PC-3 (cell line): Measurements from ENCODE around the gene PALB2. TPM values are rescaled to one million over a fixed set of nuclear protein-coding genes. Genes with fewer than 3 reads are reported as not detected.
"Not testable (repeated sequence)": the region's sequence is repeated elsewhere in the genome, so short reads cannot be mapped to it uniquely, and the experiment has no call there.

Source experiments
- ATAC-seq: fragments of 200-7000 bp; cut with Tn5 transposase; 2 replicates; pipeline ENCODE4 v1.9.1; 2020; ENCODE audit warnings: mild to moderate bottlenecking, moderate library complexity
- BruUV-seq: library from RNA; stranded (reverse); fragments of 400-500 nt; replicated peaks from 2 replicates; lab custom pipeline; 2021; lab: Mats Ljungman, UMichigan
- CTCF ChIA-PET: fragments of 300-600 bp; sonication (Branson Sonifier 250); formaldehyde crosslinking; loops from one replicate; lab custom pipeline; 2022; ENCODE audit warnings: antibody characterized with exemption; lab: Charles Lee
- POLR2A ChIA-PET: fragments of 300-600 bp; sonication (Branson Sonifier 250); formaldehyde crosslinking; loops from one replicate; lab custom pipeline; 2022; ENCODE audit warnings: antibody characterized with exemption; ENCODE audit not compliant: unreplicated experiment; lab: Charles Lee
- DNase-seq: peaks from one replicate; pipeline ENCODE4 v3.0.0-alpha.2; 2015
- H2AFZ ChIP-seq: fragments of 300-600 bp; sonication (generic); 2 replicates; pipeline ENCODE4 v1.6.0; 2016; ENCODE audit warnings: antibody characterized with exemption, low read length
- H3F3A ChIP-seq: fragments of 300-600 bp; sonication (generic); one replicate; pipeline ENCODE4 v1.6.0; 2017; ENCODE audit warnings: antibody characterized with exemption, low read length, control low read depth, mild to moderate bottlenecking; ENCODE audit not compliant: unreplicated experiment
- H3K27ac ChIP-seq: fragments of 300-600 bp; sonication (generic); 2 replicates; pipeline ENCODE4 v1.5.1; 2016; ENCODE audit warnings: mild to moderate bottlenecking, low read length
- H3K27me3 ChIP-seq: fragments of 300-600 bp; sonication (generic); 2 replicates; pipeline ENCODE4 v1.6.1; 2016; ENCODE audit warnings: low read length, mixed read lengths
- H3K36me3 ChIP-seq: fragments of 300-600 bp; sonication (generic); 2 replicates; pipeline ENCODE4 v1.6.1; 2016; ENCODE audit warnings: low read depth, mixed run types, low read length, mixed read lengths
- H3K4me1 ChIP-seq: fragments of 300-600 bp; sonication (generic); 2 replicates; pipeline ENCODE4 v1.5.1; 2016; ENCODE audit warnings: low read length; ENCODE audit not compliant: insufficient read depth
- H3K4me2 ChIP-seq: fragments of 300-600 bp; sonication (generic); 2 replicates; pipeline ENCODE4 v1.6.0; 2016; ENCODE audit warnings: low read length
- H3K4me3 ChIP-seq: fragments of 300-600 bp; sonication (generic); 2 replicates; pipeline ENCODE4 v1.5.1; 2016; ENCODE audit warnings: mild to moderate bottlenecking, low read length, mixed read lengths
- H3K79me2 ChIP-seq: fragments of 300-600 bp; sonication (generic); 2 replicates; pipeline ENCODE4 v1.6.1; 2017; ENCODE audit warnings: low read length, mixed read lengths
- H3K9ac ChIP-seq: fragments of 300-600 bp; sonication (generic); 2 replicates; pipeline ENCODE4 v1.6.0; 2016; ENCODE audit warnings: mild to moderate bottlenecking, low read length
- H3K9me2 ChIP-seq: fragments of 300-600 bp; sonication (generic); replicated peaks from 2 replicates; pipeline ENCODE4 v1.6.1; 2016; ENCODE audit warnings: mixed run types, low read length, mixed read lengths
- H3K9me3 ChIP-seq: fragments of 300-600 bp; sonication (generic); 2 replicates; pipeline ENCODE4 v1.6.1; 2016; ENCODE audit warnings: low read length, mixed read lengths
- H4K20me1 ChIP-seq: fragments of 300-600 bp; sonication (generic); 2 replicates; pipeline ENCODE4 v1.6.1; 2016; ENCODE audit warnings: low read length, mixed read lengths
- EZH2 ChIP-seq: fragments of 300-600 bp; sonication (generic); IDR thresholded peaks from one replicate; pipeline ENCODE4 v1.6.1; 2017; ENCODE audit warnings: antibody characterized with exemption, mild to moderate bottlenecking, low read length; ENCODE audit not compliant: unreplicated experiment
- EZH2phosphoT487 ChIP-seq: fragments of 300-600 bp; sonication (generic); IDR thresholded peaks from 2 replicates; pipeline ENCODE4 v1.6.1; 2018; ENCODE audit warnings: mild to moderate bottlenecking, antibody characterized with exemption, low read length, borderline replicate concordance
- intact Hi-C: fragments of 100-400 bp; cut with micrococcal nuclease; formaldehyde crosslinking; loops from 2 replicates; pipeline ENCODE4 v1.9.0; 2023
- total RNA-seq: library from RNA; depleted of rRNA; stranded (reverse); fragments of >200 nt; gene quantifications from 2 replicates; pipeline ENCODE4 v1.2.3, GENCODE V29; 2014
- TF ChIP-seq, protein P1 (sequence below): fragments of 300-600 bp; sonication (generic); conservative IDR thresholded peaks from 2 replicates; pipeline ENCODE4 v1.5.1; 2017; ENCODE audit warnings: antibody characterized with exemption, low read depth, mild to moderate bottlenecking, low read length

The PALB2 gene
- total RNA-seq, 1 experiment from 2014 or later: 4.9 TPM

DNA sequence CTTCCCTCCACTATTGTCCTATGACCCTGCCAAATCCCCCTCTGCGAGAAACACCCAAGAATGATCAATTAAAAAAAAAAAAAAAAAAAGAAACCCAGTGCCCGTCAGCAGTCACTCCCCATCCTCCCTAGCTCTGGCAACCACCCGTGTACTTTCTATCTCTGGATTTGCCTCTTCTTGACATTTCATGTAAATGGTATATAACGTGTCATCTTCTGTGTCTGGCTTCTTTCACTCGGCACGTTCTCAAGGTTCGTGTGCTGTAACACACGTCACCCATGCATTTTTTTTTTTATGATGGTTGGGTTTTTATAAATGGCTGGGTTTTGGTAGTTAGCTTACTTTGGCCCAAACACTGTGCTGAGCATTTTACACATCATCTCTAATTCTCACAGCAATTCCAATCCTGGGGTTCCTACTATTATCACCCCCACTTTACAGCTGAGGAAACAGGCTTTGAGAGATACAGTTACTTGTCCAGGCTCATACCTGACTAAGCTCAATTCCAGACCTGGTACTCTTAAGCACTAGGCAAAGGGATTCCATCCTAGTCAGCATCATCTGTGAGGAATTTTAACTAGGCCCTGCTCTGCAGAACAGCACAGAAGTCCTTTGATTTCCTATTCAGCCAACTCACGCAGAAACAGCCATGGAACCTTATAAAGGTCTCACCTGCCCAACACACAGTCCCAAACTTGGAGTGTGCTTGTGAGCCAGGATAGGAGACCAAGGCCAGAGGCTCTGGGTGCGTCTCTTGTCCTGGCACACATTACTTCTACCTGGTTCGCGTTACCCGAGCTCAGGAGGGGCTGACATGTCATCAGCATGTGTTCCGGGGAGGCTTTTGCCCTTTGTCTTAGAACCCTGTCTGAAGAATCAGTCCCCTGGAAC, 56.7 kb downstream of the PALB2 start:
- ChIA-PET POLR2A (no interaction called here), CTCF (no interaction called here)
- Histone ChIP-seq H3K9me2 (no peaks in the 10 kb centered on the region), H3K9me3 (no peaks in the 10 kb centered on the region), H3K27ac (no peak overlapping the region), H3K79me2 (peaks cover 23% of the 10 kb centered on the region), H3F3A (no peaks in the 10 kb centered on the region), H4K20me1 (no peaks in the 10 kb centered on the region), H3K27me3 (no peaks in the 10 kb centered on the region), H2AFZ (no peak overlapping the region), H3K9ac (no peak overlapping the region), H3K4me2 (no peak overlapping the region), H3K4me3 (no peak overlapping the region), H3K36me3 (peaks cover 16% of the 10 kb centered on the region), H3K4me1 (no peaks in the 10 kb centered on the region)
- intact Hi-C loops: no loop called here
- TF ChIP-seq, protein P1, sequence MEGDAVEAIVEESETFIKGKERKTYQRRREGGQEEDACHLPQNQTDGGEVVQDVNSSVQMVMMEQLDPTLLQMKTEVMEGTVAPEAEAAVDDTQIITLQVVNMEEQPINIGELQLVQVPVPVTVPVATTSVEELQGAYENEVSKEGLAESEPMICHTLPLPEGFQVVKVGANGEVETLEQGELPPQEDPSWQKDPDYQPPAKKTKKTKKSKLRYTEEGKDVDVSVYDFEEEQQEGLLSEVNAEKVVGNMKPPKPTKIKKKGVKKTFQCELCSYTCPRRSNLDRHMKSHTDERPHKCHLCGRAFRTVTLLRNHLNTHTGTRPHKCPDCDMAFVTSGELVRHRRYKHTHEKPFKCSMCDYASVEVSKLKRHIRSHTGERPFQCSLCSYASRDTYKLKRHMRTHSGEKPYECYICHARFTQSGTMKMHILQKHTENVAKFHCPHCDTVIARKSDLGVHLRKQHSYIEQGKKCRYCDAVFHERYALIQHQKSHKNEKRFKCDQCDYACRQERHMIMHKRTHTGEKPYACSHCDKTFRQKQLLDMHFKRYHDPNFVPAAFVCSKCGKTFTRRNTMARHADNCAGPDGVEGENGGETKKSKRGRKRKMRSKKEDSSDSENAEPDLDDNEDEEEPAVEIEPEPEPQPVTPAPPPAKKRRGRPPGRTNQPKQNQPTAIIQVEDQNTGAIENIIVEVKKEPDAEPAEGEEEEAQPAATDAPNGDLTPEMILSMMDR: no peak
- no peak for TF ChIP-seq EZH2
- no peak for TF ChIP-seq EZH2phosphoT487
- BruUV-seq: no TSS peak
- DNase-seq: no peak
- no peak for ATAC-seq

DNA sequence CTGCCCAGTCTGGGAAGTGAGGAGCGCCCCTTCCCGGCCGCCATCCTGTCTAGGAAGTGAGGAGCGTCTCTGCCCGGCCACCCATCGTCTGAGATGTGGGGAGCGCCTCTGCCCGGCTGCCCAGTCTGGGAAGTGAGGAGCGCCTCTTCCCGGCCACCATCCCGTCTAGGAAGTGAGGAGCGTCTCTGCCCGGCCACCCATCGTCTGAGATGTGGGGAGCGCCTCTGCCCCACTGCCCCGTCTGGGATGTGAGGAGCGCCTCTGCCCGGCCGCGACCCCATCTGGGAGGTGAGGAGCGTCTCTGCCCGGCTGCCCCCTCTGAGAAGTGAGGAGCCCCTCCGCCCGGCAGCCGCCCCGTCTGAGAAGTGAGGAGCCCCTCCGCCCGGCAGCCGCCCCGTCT, 57.8 kb downstream of the PALB2 start:
- H2AFZ ChIP-seq, BruUV-seq, DNase-seq, CTCF ChIA-PET, H3K9ac ChIP-seq, H3K4me1 ChIP-seq, H3K4me2 ChIP-seq, H3K27me3 ChIP-seq, H3K27ac ChIP-seq, intact Hi-C loops, POLR2A ChIA-PET, H3F3A ChIP-seq, H3K9me2 ChIP-seq, ATAC-seq, H3K4me3 ChIP-seq, H4K20me1 ChIP-seq, H3K9me3 ChIP-seq: not testable (repeated sequence)
- Histone ChIP-seq H3K36me3 (peaks cover 16% of the 10 kb centered on the region), H3K79me2 (peaks cover 12% of the 10 kb centered on the region)

DNA sequence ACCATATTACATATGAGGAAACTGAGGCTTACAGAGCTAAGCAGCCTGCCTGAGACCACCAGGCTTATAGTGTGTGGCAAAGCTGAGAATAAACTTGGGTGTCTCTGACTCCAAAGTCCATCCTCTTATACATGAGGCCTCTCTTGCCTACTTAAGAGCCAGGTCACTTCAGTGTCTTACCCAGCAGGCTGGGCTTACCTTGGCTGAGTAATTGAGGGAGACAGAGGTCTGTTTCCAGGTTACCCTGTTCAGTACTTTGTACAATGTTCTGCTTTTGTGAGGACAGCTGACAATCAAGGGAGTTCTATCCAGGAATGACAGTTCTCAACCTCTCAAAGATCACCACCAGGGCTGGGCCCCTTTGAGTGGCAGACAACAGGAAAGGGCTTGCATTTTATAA, 59.3 kb downstream of the PALB2 start:
- ChIA-PET CTCF (no interaction called here), POLR2A (no interaction called here)
- no peak overlapping the region for H3K27ac ChIP-seq
- H3K36me3 ChIP-seq: peaks cover 12% of the 10 kb centered on the region
- no peak overlapping the region for H3K9ac ChIP-seq
- BruUV-seq: no TSS peak
- intact Hi-C loops: no loop called here
- H3K4me2 ChIP-seq: no peak overlapping the region
- H3K4me1 ChIP-seq: no peaks in the 10 kb centered on the region
- no peaks in the 10 kb centered on the region for H3F3A ChIP-seq
- H3K9me3 ChIP-seq: no peaks in the 10 kb centered on the region
- no peaks in the 10 kb centered on the region for H3K79me2 ChIP-seq
- no peak overlapping the region for H2AFZ ChIP-seq
- H3K27me3 ChIP-seq: no peaks in the 10 kb centered on the region
- H3K4me3 ChIP-seq: no peak overlapping the region
- DNase-seq (no peak), ATAC-seq (no peak)
- no peaks in the 10 kb centered on the region for H3K9me2 ChIP-seq
- TF ChIP-seq, protein P1: no peak
- TF ChIP-seq EZH2 (no peak), EZH2phosphoT487 (no peak)
- no peaks in the 10 kb centered on the region for H4K20me1 ChIP-seq
